Left ventricle myocardium inferior (tissue), 1 donor: ENCODE measurements around the gene EIF4A3. TPM values are rescaled to one million over a fixed set of nuclear protein-coding genes. Genes with fewer than 3 reads are reported as not detected.

Experiments
- DNase-seq: peaks from one replicate; pipeline ENCODE4 v3.0.0-alpha.2; 2020
- H3K27ac ChIP-seq: fragments of 200-600 bp; replicated peaks from 2 replicates; pipeline ENCODE4 v1.8.0; 2021
- H3K27me3 ChIP-seq: fragments of 200-600 bp; 2 replicates; pipeline ENCODE4 v1.8.0; 2021; ENCODE audit warnings: low read depth
- H3K36me3 ChIP-seq: fragments of 200-600 bp; 2 replicates; pipeline ENCODE4 v1.8.0; 2021
- H3K4me1 ChIP-seq: fragments of 200-600 bp; 2 replicates; pipeline ENCODE4 v1.8.0; 2021
- H3K4me3 ChIP-seq: fragments of 200-600 bp; 2 replicates; pipeline ENCODE4 v1.8.0; 2021; ENCODE audit warnings: mild to moderate bottlenecking, moderate library complexity
- H3K9me3 ChIP-seq: fragments of 200-600 bp; replicated peaks from 2 replicates; pipeline ENCODE4 v1.8.0; 2021
- CTCF ChIP-seq: fragments of 200-600 bp; IDR thresholded peaks from 2 replicates; pipeline ENCODE4 v1.8.0; 2021; ENCODE audit warnings: antibody characterized with exemption, mild to moderate bottlenecking, borderline replicate concordance
- intact Hi-C: fragments of 100-400 bp; cut with micrococcal nuclease; formaldehyde crosslinking; loops from one replicate; pipeline ENCODE4 v1.11.0; 2022
- total RNA-seq: library from RNA; stranded (reverse); fragmentation: NEBNext Ultra II Directional; extraction: Animal tissue kit (Norgen Biotek cat#: 25700); gene quantifications from one replicate; pipeline ENCODE4 v1.2.1, GENCODE V29; 2021
- donor health status: DM: no; HTN: yes; CAD: no; lungs with severe emphysema.

Gene EIF4A3
- total RNA-seq, 1 donor from 2014 or later = 30.0 TPM

GRCh38 chr17:80101011-80101945 is 45.6 kb downstream of the EIF4A3 start, which contains the start of gene GAA:
Gene GAA, plus strand, starts transcription at chr17:80101581. Its CDS starts 3,006 bp downstream, at chr17:80104587.
- Histone ChIP-seq H3K27me3 (no peaks in the 10 kb centered on the region), H3K4me1 (peaks cover 21% of the 10 kb centered on the region), H3K27ac (peak within 1 kb of the TSS; percentile 94), H3K4me3 (peak within 1 kb of the TSS; percentile 91), H3K36me3 (no peaks in the 10 kb centered on the region), H3K9me3 (no peaks in the 10 kb centered on the region)
- intact Hi-C loops = no loop called here
- peak; percentile 87 for DNase-seq
- peak; percentile 93 for TF ChIP-seq CTCF

GRCh38 chr17:80100035-80100323 is 46.9 kb downstream of the EIF4A3 start:
- H3K36me3 ChIP-seq = no peaks in the 10 kb centered on the region
- H3K4me1 ChIP-seq = peaks cover 21% of the 10 kb centered on the region
- intact Hi-C loops = no loop called here
- H3K27ac ChIP-seq = no peak overlapping the region
- no peak for DNase-seq
- no peak for TF ChIP-seq CTCF
- H3K9me3 ChIP-seq = no peaks in the 10 kb centered on the region
- H3K4me3 ChIP-seq = no peak overlapping the region
- no peaks in the 10 kb centered on the region for H3K27me3 ChIP-seq

DNA sequence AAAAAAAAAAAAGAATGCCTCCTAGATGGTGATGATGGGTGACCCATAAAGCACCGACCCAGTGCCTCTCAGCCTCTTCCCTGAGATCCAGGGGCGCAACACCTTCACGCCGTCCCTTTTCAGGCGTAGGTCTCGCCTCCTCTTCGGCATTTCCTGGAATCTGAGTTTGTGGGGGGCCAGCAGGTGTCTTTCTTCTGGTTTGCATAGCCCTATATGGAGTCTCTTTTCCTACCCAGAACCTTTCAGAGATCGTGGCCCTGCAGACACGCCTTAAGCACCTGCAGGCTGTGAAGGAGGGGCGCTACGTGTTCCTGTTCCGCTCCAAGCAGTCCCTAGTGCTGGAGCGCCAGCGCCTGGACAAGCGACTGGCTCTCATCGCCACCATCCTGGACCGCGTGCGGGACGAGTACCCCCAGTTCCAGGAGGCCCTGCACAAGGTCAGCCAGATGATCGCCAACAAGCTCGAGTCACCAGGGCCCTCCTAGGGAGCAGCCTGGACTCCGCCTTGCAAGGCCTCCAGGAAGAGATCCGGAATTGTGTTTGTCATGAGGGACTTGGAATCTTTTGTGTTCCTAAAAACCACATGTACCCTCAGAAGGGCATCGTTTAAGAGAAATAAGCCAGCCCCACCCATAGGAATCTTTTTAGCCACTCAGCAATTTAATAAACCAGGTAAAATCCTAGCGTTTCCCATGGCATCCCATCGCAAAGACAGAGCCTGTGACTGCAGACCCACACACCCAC is 47.5 kb downstream of the EIF4A3 start:
- peaks cover 21% of the 10 kb centered on the region for H3K4me1 ChIP-seq
- intact Hi-C loops = no loop called here
- no peak overlapping the region for H3K4me3 ChIP-seq
- no peaks in the 10 kb centered on the region for H3K36me3 ChIP-seq
- DNase-seq = no peak
- no peak for TF ChIP-seq CTCF
- no peak overlapping the region for H3K27ac ChIP-seq
- H3K27me3 ChIP-seq = no peaks in the 10 kb centered on the region
- no peaks in the 10 kb centered on the region for H3K9me3 ChIP-seq

GRCh38 chr17:80097844-80098691 is 48.9 kb downstream of the EIF4A3 start:
- Histone ChIP-seq H3K27ac (no peak overlapping the region), H3K9me3 (no peaks in the 10 kb centered on the region), H3K4me3 (no peak overlapping the region), H3K27me3 (no peaks in the 10 kb centered on the region), H3K4me1 (peaks cover 21% of the 10 kb centered on the region), H3K36me3 (no peaks in the 10 kb centered on the region)
- intact Hi-C loops = no loop called here
- no peak for DNase-seq
- TF ChIP-seq CTCF = no peak

DNA sequence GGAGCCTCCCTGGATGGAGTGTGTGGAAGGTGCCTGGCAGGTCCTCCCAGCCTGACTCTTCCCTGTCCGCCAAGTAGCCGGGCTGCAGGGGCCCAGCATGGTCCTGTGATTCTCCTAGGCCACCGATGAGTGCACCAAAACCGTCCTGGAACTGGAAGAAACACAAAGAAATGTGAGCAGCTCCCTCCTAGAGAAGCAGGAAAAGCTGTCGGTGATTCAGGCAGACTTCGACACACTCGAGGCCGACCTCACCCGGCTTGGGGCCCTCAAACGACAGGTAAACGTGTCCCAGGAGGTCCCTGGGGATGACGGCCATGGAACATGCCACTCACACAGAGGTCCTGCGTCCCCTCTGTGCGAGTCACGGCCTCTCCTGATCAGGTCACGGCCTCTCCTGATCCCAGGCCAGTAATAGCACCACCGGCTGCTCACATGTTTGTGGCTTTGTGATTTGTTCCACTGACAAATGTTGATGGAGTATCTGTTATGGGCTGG is 49.8 kb downstream of the EIF4A3 start:
- intact Hi-C loops = no loop called here
- Histone ChIP-seq H3K27me3 (no peaks in the 10 kb centered on the region), H3K4me1 (peaks cover 14% of the 10 kb centered on the region), H3K4me3 (no peak overlapping the region), H3K36me3 (no peaks in the 10 kb centered on the region), H3K27ac (no peak overlapping the region), H3K9me3 (no peaks in the 10 kb centered on the region)
- TF ChIP-seq CTCF = no peak
- no peak for DNase-seq
